Coronary artery (tissue), 2 donors: ENCODE measurements around the gene ST8SIA6.

Experiments used
- DNase-seq: peaks from one replicate; pipeline ENCODE4 v3.0.0-alpha.2; 2017; ENCODE audit warnings: low spot score
- H3K27ac ChIP-seq, 2 donors: fragments of 200-600 bp; sonication (generic); one replicate each; pipeline ENCODE4 v1.5.1; 2016 to 2019
- H3K4me3 ChIP-seq: fragments of 200-600 bp; sonication (generic); 2 replicates; pipeline ENCODE4 v1.5.1; 2016; ENCODE audit warnings: mild to moderate bottlenecking, moderate library complexity
- TF ChIP-seq, protein P1 (sequence below): fragments of 200-600 bp; sonication (generic); IDR thresholded peaks from one replicate; pipeline ENCODE4 v1.5.1; 2019; ENCODE audit warnings: antibody characterized with exemption

Gene ST8SIA6

DNA sequence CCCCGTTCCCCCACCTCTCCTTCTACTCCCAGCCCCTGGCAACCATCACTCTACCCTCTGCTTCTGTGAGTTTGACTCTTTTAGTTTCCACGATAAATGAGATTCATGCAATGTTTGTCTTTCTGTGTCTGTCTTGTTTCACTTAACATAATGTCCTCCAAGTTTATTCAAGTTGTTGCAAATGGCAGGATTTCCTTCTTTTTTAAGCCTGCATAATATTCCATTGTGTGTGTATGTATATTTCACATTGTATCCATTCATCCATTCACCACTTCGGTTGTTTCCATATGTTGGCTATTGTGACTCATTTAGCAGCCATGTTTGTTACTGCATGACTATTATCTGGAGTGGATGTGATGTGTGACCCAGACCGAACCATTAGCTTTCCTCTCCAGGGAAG lies 162.0 kb downstream of the ST8SIA6 start:
- DNase-seq, result no peak
- no peak overlapping the region for H3K27ac ChIP-seq
- TF ChIP-seq, protein P1, sequence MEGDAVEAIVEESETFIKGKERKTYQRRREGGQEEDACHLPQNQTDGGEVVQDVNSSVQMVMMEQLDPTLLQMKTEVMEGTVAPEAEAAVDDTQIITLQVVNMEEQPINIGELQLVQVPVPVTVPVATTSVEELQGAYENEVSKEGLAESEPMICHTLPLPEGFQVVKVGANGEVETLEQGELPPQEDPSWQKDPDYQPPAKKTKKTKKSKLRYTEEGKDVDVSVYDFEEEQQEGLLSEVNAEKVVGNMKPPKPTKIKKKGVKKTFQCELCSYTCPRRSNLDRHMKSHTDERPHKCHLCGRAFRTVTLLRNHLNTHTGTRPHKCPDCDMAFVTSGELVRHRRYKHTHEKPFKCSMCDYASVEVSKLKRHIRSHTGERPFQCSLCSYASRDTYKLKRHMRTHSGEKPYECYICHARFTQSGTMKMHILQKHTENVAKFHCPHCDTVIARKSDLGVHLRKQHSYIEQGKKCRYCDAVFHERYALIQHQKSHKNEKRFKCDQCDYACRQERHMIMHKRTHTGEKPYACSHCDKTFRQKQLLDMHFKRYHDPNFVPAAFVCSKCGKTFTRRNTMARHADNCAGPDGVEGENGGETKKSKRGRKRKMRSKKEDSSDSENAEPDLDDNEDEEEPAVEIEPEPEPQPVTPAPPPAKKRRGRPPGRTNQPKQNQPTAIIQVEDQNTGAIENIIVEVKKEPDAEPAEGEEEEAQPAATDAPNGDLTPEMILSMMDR, result no peak
- H3K4me3 ChIP-seq, result no peak overlapping the region

DNA sequence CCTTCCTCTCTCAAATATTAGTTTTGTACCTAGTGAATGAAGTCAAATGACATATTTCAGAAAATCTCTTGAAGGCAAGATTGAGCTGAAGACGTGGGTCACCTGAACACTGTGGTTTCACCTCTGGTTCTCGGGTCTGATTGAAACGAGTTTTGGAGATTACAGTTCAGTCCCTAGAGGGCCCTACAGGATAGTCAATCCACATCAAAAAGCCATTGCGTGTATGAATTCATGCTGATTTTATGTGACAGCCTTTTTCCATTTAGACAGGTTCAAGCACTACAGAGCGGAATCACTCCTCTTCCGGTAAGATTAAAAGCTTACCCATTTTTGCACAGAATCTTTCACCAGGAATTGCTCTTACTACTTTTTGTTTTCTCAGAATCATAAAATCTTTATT lies 164.2 kb downstream of the ST8SIA6 start:
- Histone ChIP-seq H3K27ac (no peak overlapping the region), H3K4me3 (no peak overlapping the region)
- no peak for DNase-seq
- TF ChIP-seq, protein P1, result no peak

DNA sequence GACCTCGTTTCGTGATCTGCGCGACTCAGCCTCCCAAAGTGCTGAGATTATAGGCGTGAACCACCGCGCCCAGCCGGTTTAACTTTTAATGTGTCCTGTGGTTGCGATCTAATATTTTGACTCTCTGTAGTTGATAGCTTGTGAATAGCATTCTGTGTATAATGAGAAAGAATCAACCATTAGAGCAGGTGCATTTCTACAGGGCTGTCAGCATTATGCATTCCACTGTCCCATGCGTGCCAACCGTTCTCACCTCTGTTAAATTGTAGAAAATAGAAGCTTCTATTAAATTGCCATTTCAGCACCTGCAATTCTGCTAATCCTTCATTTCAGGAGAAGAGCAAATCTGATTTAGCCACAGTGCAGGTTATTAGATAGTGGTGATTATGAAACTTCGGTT lies 164.6 kb downstream of the ST8SIA6 start:
- H3K4me3 ChIP-seq, result no peak overlapping the region
- DNase-seq, result no peak
- TF ChIP-seq, protein P1, result no peak
- H3K27ac ChIP-seq, result no peak overlapping the region

DNA sequence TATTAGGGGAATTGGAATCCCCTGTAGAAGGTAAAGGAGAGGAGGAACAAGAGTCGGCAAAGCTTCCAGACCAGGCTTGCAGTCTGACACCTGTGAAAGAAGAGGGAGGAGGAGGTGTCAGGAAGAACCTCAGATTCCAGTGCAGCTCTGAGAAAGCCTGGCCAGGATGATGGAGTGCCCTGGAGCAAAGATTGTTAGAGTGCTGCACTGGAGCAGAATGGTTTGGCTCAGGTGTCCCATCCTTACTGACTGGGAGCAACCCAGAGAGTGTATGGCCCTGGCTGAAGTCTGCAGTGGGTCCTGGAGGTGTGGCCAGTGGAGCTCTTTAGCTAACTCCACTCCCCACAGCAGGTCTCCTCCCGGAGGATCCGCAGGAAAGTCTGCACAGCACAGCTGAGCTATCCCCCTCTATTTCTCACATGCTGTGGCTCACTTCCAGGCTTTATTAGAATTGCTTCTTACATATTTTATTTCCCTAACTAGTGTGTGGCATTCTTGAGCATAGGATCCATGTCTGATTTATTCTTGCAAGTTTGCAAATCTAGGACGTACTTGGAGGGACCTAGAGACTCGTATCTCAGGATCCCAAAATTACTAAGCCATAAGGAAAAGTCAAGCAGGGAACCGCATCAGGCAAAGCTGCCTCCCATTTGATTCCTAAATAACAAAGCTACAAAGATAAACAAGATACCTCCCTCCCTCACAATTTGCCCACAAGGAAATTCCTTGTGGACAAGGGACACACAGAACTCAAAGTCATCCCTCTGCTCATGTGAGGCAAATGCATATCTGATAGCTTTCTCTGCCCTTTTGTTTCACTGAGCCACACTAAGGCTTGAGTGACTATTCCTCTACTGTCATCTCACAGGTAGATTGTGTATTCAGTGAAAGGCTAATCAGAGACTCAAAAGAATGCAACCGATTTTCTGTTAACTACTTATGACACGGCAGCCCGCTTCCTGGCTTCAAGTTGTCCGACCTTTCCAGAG lies 167.5 kb downstream of the ST8SIA6 start:
- Histone ChIP-seq H3K4me3 (no peak overlapping the region), H3K27ac (no peak overlapping the region)
- no peak for DNase-seq
- TF ChIP-seq, protein P1, result no peak

DNA sequence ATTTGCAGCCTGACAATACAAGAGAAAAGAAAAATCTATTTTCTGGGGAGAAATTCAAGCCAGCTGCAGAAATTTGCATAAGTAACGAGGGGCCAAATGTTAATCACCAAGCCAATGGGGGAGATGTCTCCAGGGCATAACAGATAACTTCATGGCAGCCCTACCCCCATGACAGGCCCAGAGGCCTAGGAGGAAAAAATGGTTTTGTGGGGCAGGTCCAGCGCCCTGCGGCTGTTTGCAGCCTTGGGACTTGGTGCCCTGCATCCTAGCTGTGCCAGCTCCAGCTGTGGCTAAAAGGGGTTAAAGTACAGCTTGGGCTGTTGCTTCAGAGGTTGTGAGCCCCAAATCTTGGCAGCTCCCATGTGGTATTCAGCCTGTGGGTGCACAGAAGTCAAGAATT lies 172.1 kb downstream of the ST8SIA6 start:
- DNase-seq, result no peak
- no peak overlapping the region for H3K4me3 ChIP-seq
- no peak overlapping the region for H3K27ac ChIP-seq
- TF ChIP-seq, protein P1, result no peak

DNA sequence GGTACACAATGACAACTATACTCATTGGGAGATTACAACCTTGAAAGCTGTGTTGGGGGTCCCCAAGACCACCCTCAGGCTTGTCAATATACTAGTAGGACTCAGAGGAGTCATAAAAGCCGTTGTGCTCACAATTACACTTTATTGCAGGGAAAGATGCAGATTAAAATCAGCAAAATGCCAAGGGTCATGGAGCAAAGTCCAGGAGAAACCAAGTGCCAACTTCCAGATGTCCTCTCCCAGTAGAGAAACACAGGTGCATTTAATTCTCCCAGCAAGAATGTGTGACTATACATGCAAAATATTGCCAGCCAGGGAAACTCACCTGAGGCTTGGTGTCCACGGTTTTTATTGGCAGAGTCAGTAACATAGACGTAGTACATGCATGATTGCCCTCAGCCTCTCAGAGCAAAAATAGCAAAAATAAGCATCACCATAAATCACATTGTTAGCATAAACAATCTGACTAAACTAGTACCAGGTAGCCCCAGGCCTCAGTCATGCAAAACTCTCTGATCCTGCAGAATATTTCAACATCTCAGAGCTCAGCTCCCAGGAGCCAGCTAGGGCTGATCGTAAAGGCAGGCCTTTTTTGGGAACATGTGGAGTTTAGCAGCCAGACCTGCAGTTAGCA lies 175.7 kb downstream of the ST8SIA6 start:
- no peak for DNase-seq
- no peak overlapping the region for H3K4me3 ChIP-seq
- TF ChIP-seq, protein P1, result no peak
- H3K27ac ChIP-seq, result no peak overlapping the region
